Mammary epithelial cell (primary cell): ENCODE measurements around the gene ARIH2.

Experiments
- EZH2 ChIP-seq: IDR thresholded peaks from 2 replicates; pipeline ENCODE4 v1.6.1; 2012; ENCODE audit warnings: low read length, inconsistent platforms, borderline replicate concordance
- TF ChIP-seq, protein P1 (sequence below), 2 donors: IDR thresholded peaks in 1 of 2; conservative IDR thresholded peaks in 1 of 2; 2 replicates each; pipeline ENCODE4 v1.5.1; 2011 to 2012; ENCODE audit warnings: inconsistent platforms in 2 of 2, low read length in 2 of 2, mild to moderate bottlenecking in 2 of 2, control low read depth in 1 of 2, low read depth in 1 of 2; ENCODE audit not compliant: insufficient read depth in 1 of 2; ENCODE audit errors: extremely low read depth in 1 of 2

DNA sequence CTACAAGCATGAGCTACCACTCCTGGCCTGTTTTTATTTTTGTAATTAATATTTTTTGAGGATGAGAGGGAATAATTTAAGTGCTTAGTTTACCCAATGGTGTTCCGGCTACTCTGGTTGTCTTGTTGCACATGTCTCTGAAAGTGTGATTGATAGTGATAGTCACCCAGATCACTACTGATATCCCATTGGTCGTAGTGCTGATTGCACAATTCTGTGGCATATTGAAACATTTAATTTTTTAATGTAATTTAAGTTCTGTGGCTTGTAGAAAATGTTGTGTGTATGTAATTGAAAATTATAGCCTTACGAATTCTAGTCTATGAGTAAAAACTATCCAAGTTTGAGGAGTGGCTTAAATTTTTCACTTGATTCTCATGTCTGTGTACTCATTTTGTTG lies 11.9 kb downstream of the ARIH2 start:
- TF ChIP-seq, protein P1, sequence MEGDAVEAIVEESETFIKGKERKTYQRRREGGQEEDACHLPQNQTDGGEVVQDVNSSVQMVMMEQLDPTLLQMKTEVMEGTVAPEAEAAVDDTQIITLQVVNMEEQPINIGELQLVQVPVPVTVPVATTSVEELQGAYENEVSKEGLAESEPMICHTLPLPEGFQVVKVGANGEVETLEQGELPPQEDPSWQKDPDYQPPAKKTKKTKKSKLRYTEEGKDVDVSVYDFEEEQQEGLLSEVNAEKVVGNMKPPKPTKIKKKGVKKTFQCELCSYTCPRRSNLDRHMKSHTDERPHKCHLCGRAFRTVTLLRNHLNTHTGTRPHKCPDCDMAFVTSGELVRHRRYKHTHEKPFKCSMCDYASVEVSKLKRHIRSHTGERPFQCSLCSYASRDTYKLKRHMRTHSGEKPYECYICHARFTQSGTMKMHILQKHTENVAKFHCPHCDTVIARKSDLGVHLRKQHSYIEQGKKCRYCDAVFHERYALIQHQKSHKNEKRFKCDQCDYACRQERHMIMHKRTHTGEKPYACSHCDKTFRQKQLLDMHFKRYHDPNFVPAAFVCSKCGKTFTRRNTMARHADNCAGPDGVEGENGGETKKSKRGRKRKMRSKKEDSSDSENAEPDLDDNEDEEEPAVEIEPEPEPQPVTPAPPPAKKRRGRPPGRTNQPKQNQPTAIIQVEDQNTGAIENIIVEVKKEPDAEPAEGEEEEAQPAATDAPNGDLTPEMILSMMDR (conservative IDR thresholded peaks at IDR 0.05 in 1 of 2, IDR thresholded peaks at IDR 0.05 in 1 of 2; ENCODE audit: extremely low read depth in 1 of 2, insufficient read depth in 1 of 2, low read depth in 1 of 2, low read length in 2 of 2), result no peak
- no peak for TF ChIP-seq EZH2
